ENCODE measurements around the gene KHDRBS2.

KHDRBS2 gene

DNA sequence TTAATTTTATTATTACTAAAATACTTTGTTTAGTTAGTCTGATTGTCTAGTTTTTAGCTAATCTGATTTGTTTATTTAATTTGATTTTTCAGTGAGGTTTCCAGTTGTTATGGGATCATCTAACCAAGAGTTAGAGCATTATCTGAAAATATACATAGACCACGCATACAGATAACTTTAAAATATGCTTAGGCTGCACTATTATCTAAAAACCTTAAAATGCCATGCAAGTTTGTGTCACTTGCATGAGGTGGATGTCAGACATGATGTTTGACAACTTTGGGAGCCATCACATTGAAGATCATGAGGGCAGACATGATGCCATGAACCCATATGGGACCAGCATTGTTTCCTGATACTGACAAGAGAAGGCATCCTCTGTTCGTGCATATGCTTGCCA, 610.3 kb downstream of the KHDRBS2 start:
- Histone ChIP-seq H2BK12ac (ENCODE audit: low read length in 2 of 2) (no peak overlapping the region), H3K36me3 (ENCODE audit: control insufficient read depth in 1 of 2, insufficient read depth in 2 of 2, low read depth in 1 of 2, low read length in 2 of 2) (no peaks in the 10 kb centered on the region), H2AFZ (ENCODE audit: low read depth, low read length) (no peak overlapping the region), H3K23ac (ENCODE audit: low read length in 2 of 2) (no peak overlapping the region), H3K79me1 (replicated peaks; ENCODE audit: low read length, poor library complexity, severe bottlenecking) (no peaks in the 10 kb centered on the region), H3K9ac (ENCODE audit: low read length) (no peak overlapping the region), H3K14ac (ENCODE audit: low read length in 2 of 2) (no peak overlapping the region), H2BK5ac (ENCODE audit: low read depth, low read length, poor library complexity, severe bottlenecking) (no peak overlapping the region), H4K91ac (ENCODE audit: low read length) (no peak overlapping the region), H3K27ac (ENCODE audit: low read length, poor library complexity, severe bottlenecking) (no peak overlapping the region), H3K4ac (ENCODE audit: low read depth in 1 of 2, low read length in 2 of 2) (no peak overlapping the region), H2BK120ac (ENCODE audit: low read depth, low read length) (no peak overlapping the region), H3K4me1 (ENCODE audit: control insufficient read depth, insufficient read depth, low read depth, low read length) (no peaks in the 10 kb centered on the region), H3K27me3 (ENCODE audit: control insufficient read depth in 1 of 2, insufficient read depth in 1 of 2, low read length in 2 of 2) (no peaks in the 10 kb centered on the region), H3K18ac (ENCODE audit: low read depth in 1 of 2, low read length in 2 of 2) (no peak overlapping the region), H3K9me3 (ENCODE audit: control insufficient read depth, low read length) (peaks cover 5% of the 10 kb centered on the region), H3K4me3 (ENCODE audit: insufficient read depth in 1 of 2, low read depth in 1 of 2, low read length in 2 of 2) (no peak overlapping the region), H4K8ac (ENCODE audit: low read length) (no peak overlapping the region), H2BK15ac (ENCODE audit: low read depth, poor library complexity, severe bottlenecking) (no peak overlapping the region), H3K4me2 (ENCODE audit: low read length, poor library complexity, severe bottlenecking) (no peak overlapping the region), H2AK5ac (ENCODE audit: low read length, severe bottlenecking) (no peak overlapping the region)
- WGBS = no CpG with 5 or more reads among the region's 2 CpGs
- no peak for DNase-seq

DNA sequence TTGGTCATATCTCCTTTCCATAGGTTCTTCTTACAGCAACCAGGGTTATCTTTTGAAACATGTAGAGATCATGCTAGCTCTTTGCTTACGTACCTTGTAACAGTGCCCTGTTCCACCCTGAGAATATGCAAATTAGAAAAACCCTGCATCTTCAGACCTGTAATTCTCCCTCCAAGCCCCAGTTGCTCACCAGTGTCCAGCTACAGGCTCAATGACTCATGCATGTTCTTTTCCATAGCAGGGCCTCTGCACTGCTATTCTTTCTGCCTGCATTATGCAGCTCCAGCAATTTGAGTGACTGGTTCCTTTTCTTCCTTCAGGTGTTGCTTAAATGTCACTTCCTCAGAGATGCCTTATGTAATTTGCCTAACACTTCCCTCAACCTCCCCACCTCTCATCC, 636.2 kb downstream of the KHDRBS2 start:
- no peak overlapping the region for H3K23ac ChIP-seq (ENCODE audit: low read length in 2 of 2)
- H2BK5ac ChIP-seq (ENCODE audit: low read depth, low read length, poor library complexity, severe bottlenecking) = no peak overlapping the region
- no peak overlapping the region for H4K8ac ChIP-seq (ENCODE audit: low read length)
- H3K27me3 ChIP-seq (ENCODE audit: control insufficient read depth in 1 of 2, insufficient read depth in 1 of 2, low read length in 2 of 2) = no peaks in the 10 kb centered on the region
- no peaks in the 10 kb centered on the region for H3K4me1 ChIP-seq (ENCODE audit: control insufficient read depth, insufficient read depth, low read depth, low read length)
- no peak overlapping the region for H2AFZ ChIP-seq (ENCODE audit: low read depth, low read length)
- H3K36me3 ChIP-seq (ENCODE audit: control insufficient read depth in 1 of 2, insufficient read depth in 2 of 2, low read depth in 1 of 2, low read length in 2 of 2) = no peaks in the 10 kb centered on the region
- WGBS = 85% methylated on average over 1 of the region's 1 CpG
- no peak overlapping the region for H3K18ac ChIP-seq (ENCODE audit: low read depth in 1 of 2, low read length in 2 of 2)
- H4K91ac ChIP-seq (ENCODE audit: low read length) = no peak overlapping the region
- no peak overlapping the region for H3K27ac ChIP-seq (ENCODE audit: low read length, poor library complexity, severe bottlenecking)
- no peak overlapping the region for H2AK5ac ChIP-seq (ENCODE audit: low read length, severe bottlenecking)
- no peak overlapping the region for H2BK15ac ChIP-seq (ENCODE audit: low read depth, poor library complexity, severe bottlenecking)
- no peak overlapping the region for H3K4me2 ChIP-seq (ENCODE audit: low read length, poor library complexity, severe bottlenecking)
- H3K79me1 ChIP-seq (replicated peaks; ENCODE audit: low read length, poor library complexity, severe bottlenecking) = no peaks in the 10 kb centered on the region
- H3K9me3 ChIP-seq (ENCODE audit: control insufficient read depth, low read length) = peaks cover 6% of the 10 kb centered on the region
- no peak overlapping the region for H3K4me3 ChIP-seq (ENCODE audit: insufficient read depth in 1 of 2, low read depth in 1 of 2, low read length in 2 of 2)
- peak; percentile 22 for DNase-seq
- no peak overlapping the region for H2BK120ac ChIP-seq (ENCODE audit: low read depth, low read length)
- no peak overlapping the region for H3K9ac ChIP-seq (ENCODE audit: low read length)
- no peak overlapping the region for H3K4ac ChIP-seq (ENCODE audit: low read depth in 1 of 2, low read length in 2 of 2)
- H3K14ac ChIP-seq (ENCODE audit: low read length in 2 of 2) = no peak overlapping the region
- no peak overlapping the region for H2BK12ac ChIP-seq (ENCODE audit: low read length in 2 of 2)

- no peak overlapping the region for H3K14ac ChIP-seq (ENCODE audit: low read length in 2 of 2)
- H4K8ac ChIP-seq (ENCODE audit: low read length) = no peak overlapping the region
- no peak overlapping the region for H3K18ac ChIP-seq (ENCODE audit: low read depth in 1 of 2, low read length in 2 of 2)
- no peaks in the 10 kb centered on the region for H3K4me1 ChIP-seq (ENCODE audit: control insufficient read depth, insufficient read depth, low read depth, low read length)
- H2BK120ac ChIP-seq (ENCODE audit: low read depth, low read length) = no peak overlapping the region
- H3K9me3 ChIP-seq (ENCODE audit: control insufficient read depth, low read length) = peaks cover 18% of the 10 kb centered on the region
- H2AK5ac ChIP-seq (ENCODE audit: low read length, severe bottlenecking) = no peak overlapping the region
- no peak overlapping the region for H3K4me2 ChIP-seq (ENCODE audit: low read length, poor library complexity, severe bottlenecking)
- H3K79me1 ChIP-seq (replicated peaks; ENCODE audit: low read length, poor library complexity, severe bottlenecking) = no peaks in the 10 kb centered on the region
- H2BK5ac ChIP-seq (ENCODE audit: low read depth, low read length, poor library complexity, severe bottlenecking) = no peak overlapping the region
- H2BK12ac ChIP-seq (ENCODE audit: low read length in 2 of 2) = no peak overlapping the region
- no peak overlapping the region for H3K23ac ChIP-seq (ENCODE audit: low read length in 2 of 2)
- no peak overlapping the region for H2AFZ ChIP-seq (ENCODE audit: low read depth, low read length)
- no peak for DNase-seq
- no peak overlapping the region for H3K27ac ChIP-seq (ENCODE audit: low read length, poor library complexity, severe bottlenecking)
- H3K4me3 ChIP-seq (ENCODE audit: insufficient read depth in 1 of 2, low read depth in 1 of 2, low read length in 2 of 2) = no peak overlapping the region
- no peak overlapping the region for H3K9ac ChIP-seq (ENCODE audit: low read length)
- no peak overlapping the region for H4K91ac ChIP-seq (ENCODE audit: low read length)
- H3K4ac ChIP-seq (ENCODE audit: low read depth in 1 of 2, low read length in 2 of 2) = no peak overlapping the region
- 67% methylated on average over 2 of the region's 3 CpGs for WGBS
- no peaks in the 10 kb centered on the region for H3K36me3 ChIP-seq (ENCODE audit: control insufficient read depth in 1 of 2, insufficient read depth in 2 of 2, low read depth in 1 of 2, low read length in 2 of 2)
- H2BK15ac ChIP-seq (ENCODE audit: low read depth, poor library complexity, severe bottlenecking) = no peak overlapping the region
- no peaks in the 10 kb centered on the region for H3K27me3 ChIP-seq (ENCODE audit: control insufficient read depth in 1 of 2, insufficient read depth in 1 of 2, low read length in 2 of 2)
These were observed 645.6 kb downstream of the KHDRBS2 start for GRCh38 chr6:61640463-61640862.

Measured in mesenchymal stem cell (in vitro differentiated cells and primary cell).